DOHH2 (cell line): ENCODE results near the gene DNAH10.

ENCODE experiments used
- CTCF ChIP-seq: fragments of 200-600 bp; sonication (generic); IDR thresholded peaks from one replicate; pipeline ENCODE4 v1.5.1; 2014; ENCODE audit warnings: antibody characterized with exemption, mild to moderate bottlenecking, low read depth, low read length; ENCODE audit not compliant: poor library complexity, severe bottlenecking
- EZH2phosphoT487 ChIP-seq: fragments of 200-600 bp; sonication (generic); IDR thresholded peaks from 2 replicates; pipeline ENCODE4 v1.6.1; 2017; ENCODE audit warnings: borderline replicate concordance, mild to moderate bottlenecking, antibody characterized with exemption, low read length, moderate library complexity, mixed read lengths

- TF ChIP-seq CTCF (no peak), EZH2phosphoT487 (peak; percentile 17; the same call in 1 of the 2 replicates)
Measured at GRCh38 chr12:123762715-123763052, 583 bp downstream of the DNAH10 start.
